CD4-positive, alpha-beta T cell treated with Interleukin-17A for 4 hours (primary cell): ENCODE measurements around the gene RPS6KA2.

ENCODE experiments used
- DNase-seq: peaks from one replicate; pipeline ENCODE4 v3.0.0-alpha.2; 2020; ENCODE audit warnings: mixed read lengths

Gene RPS6KA2

DNA sequence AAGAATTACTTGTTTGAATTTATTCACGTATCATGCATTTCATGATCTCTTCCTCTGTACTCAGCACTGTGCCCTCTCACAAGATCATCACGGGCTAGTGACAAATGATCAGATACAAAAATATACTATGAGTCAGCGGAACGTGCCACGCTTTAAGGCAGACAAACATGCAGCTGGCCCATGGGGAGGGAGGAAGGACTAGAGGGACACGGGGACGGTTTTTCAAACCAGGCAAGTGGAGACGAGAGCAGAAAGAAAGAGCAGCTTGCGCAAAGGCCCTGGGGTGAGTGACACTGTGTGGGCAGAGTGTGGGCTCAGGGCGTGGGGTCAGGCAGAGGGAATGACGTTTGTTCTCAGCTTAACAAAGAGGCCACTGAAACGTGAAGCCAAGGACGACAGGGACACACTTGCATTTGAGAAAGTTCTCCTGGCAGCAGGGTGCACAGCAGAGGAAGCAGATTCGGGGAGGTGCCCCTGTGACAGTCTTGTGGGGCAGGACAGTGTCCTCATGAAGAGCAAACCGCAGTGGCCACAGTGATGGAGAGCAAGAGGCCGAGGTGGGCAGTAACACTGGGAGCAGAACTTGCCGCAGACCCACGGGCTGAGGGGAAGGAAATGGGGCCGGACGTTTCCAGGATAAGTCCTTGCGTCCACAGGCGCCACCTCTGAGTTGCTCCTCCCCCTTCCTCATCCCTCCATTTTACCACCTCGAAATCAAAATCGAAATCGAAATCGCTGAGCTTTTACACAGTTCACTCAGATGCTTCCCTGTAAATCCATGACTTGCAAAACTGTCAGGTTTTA lies 6.9 kb upstream of the RPS6KA2 start:
- no peak for DNase-seq

DNA sequence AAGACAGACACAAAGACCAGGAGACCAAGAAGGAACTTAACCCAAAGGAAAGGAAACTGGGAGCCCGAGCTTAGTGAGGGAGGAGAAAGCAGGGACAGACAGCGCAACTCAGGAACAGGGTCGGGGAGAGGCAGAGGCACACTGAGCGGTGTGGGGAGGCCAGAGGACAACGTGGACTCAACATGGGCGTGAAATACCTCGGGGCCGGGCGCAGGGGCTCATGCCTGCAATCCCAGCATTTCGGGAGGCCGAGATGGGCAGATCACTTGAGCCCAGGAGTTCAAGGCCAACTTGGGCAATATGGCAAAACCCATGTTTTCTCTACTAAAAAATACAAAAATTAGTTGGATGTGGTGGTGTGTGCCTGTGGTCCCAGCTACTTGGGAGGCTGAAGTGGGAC lies 5.7 kb upstream of the RPS6KA2 start:
- DNase-seq: no peak

DNA sequence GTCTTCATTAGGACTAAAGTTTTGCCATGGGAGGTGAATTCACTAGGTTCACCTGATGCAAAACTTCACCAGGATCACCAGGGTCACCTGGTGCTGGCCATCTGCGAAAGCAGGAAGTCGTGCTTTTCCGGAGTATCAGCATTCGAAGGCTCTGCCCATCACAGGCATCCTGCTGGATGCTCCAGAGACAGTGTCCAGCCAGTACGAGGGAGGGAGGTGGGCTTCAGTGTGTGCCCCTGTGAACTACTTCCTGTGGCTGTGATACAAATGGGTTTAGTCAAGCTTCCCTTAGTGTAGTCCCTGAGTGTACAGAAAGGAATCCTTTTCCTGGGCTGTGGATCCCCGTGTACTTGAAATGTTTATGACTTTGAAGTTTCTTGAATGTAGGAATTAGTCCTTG lies 3.4 kb upstream of the RPS6KA2 start:
- no peak for DNase-seq

DNA sequence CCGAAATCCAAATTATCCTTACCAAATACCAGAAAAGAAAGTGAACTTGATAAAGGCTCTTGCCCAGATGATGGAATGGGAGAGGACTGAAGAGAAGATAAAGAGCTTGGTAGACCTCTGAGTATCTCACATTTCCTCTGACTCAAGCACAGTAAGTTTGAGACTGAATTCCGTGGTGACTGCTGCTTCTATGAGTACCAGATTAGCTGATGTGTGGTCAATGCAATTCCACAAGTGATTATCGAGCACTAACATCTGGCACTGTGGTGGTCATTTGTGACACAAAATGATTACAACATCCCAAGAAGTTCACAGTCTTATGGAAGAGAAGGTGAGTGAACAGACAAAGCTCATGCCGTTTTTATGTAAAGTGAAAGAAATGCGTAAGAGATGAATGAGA lies 2.6 kb upstream of the RPS6KA2 start:
- no peak for DNase-seq

DNA sequence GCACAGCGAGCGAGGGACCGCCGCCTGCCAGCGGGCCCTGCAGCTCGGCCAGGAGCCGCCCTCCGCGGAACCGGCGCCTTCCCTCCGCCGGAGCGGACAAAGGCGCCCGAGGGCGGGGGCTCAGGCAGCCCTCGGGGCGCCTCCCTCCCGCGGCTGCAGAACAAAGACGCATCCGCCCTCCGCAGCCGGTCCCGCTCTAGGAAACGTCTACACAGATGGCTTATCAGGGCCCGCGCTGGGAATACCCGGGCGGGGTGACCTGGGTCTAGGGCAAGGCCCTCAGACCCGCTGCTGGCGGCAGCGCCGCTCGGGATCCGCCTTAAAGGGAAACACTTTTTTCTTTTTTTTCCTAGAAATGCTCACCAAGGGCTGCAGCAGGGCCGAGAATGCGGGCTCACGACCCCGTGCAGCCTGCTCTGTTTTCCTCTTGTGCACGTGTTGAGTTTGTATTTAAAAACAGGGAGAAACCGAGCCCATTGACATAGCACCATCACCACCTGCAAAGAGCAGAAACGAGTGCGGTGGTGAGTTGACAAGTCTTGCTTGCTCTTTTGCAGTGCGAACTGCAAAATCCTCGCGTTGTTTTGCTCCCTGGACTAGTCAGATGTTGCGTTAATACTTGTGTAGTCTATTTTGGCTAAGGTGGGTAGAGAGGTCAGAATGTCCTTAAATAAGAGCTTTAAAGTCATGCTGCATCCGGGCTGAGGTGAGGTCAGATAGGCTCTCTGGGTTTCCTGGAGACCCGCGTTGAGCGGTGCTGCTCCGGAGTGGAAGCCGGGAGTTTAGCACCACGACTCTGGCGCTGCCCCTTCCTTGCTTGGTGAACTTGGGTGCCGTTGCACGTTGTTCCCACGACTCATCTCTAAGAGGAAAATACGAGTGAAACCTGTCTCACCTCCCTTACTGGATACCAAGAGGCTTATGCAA lies 1.1 kb upstream of the RPS6KA2 start:
- peak; percentile 72 for DNase-seq

DNA sequence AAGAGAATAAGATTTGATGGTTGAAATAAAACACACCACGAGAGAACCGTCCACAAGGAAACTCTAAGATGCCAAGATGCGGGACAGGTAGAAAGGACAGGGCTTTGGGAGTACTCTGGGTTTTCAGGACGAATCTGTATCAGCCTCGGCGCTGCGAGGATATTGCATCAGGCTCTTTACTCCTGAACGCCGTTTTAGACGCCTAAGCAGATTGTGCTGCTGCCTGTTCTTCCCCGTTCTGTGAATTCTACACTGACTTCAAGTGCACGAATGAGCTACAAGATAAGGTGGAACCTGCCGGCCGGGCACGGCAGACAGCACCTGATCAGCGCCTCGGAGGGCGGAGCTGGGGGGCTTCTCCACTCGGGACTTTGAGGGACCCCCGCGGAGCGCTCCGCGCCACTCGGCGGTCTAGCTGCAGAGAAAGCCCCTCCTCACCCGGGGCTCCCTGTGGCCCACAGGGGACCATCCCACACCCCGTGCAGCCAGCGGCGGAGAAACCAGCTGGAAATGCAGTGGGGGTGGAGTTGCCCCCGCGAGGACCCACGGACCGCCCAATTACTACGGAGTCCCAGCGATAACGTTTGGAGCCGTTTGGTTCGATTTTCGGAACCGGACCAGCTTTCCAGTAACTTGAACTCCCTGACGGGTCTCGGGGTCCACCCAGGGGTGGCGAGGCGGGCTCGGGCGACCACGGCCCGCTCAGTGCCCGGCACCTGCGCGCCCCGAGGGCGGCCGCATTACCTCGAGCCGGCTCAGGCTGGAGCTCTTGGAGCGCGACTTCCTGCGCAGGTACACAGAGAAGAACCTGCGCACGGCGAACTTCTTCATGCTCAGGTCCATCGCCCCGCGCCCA lies 646 bp downstream of the RPS6KA2 start:
- DNase-seq: peak; percentile 42

DNA sequence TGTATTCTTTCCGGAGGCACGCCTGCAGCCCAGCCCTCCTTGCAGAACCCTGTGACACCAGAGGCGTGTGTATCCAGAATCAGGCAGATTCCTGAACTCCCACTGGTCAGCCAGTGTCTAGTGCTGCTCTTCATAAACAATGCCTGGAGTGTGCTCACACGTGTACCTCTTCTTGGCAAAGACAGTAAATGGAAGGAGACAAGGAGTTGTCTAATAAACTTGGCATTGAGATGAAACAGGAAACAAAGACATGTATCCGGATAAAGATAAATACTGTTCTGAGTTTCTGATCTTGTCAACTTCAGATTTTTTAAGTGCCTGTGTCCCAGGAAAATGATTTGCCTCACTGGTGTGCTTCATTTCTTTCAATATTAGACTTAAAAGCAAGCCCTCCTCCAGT lies 1.7 kb downstream of the RPS6KA2 start:
- no peak for DNase-seq

DNA sequence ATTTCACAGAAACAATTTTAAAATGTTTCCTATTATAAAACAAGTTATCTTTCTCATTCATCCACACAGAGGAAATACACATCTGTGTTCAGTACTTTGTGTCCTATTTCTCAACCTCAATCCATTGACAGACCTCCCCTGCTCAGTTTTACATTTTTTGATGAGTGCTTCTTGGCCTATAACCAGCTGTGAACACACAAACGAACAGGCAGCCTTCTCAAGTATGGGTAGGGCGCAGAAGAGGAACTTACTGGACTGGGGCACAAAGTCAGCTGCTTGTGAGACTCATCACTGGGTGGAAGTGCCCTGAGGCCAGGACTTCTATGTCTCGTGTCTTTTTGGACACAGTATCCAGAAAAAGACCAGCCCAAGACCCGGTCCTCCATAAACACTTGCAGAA lies 2.8 kb downstream of the RPS6KA2 start:
- DNase-seq: no peak

DNA sequence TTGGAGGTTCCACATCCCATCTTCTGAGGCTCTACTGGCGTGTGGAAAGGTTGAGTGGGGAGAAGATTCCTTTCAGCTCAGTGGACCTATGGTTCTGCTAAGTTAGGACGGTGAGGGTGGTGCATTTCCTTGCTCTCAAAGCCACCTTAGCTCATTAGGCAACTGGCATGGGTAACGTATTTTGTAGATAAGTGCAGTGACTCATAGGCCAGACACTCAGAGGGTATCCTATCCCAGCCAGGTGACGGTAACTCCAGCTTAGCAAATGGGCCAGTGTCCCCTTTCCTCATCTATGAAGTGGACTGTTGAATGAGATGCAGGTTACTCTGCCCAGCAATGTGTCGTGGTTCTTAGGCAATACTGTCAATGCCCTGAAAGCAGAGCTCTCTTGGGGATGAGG lies 3.7 kb downstream of the RPS6KA2 start:
- no peak for DNase-seq

DNA sequence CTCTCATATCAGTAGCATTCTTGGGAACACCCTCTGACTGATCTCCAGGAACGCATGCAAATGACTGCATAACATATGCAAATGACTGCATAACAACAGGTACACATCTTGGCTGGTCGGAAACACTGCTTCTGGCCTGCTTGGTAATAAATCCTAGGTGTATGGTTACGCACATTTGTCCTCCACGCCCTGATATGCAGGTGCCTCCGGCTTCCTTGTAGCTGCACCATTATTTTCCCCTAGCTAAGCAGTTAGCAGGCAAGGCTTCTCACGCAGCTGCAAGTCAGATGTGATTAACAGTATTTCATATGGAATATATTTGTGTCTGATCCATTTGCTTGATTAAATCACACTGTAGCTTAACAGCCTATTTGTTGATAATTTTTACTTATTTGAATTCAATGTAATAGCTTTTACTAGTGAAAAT lies 5.9 kb downstream of the RPS6KA2 start:
- no peak for DNase-seq

DNA sequence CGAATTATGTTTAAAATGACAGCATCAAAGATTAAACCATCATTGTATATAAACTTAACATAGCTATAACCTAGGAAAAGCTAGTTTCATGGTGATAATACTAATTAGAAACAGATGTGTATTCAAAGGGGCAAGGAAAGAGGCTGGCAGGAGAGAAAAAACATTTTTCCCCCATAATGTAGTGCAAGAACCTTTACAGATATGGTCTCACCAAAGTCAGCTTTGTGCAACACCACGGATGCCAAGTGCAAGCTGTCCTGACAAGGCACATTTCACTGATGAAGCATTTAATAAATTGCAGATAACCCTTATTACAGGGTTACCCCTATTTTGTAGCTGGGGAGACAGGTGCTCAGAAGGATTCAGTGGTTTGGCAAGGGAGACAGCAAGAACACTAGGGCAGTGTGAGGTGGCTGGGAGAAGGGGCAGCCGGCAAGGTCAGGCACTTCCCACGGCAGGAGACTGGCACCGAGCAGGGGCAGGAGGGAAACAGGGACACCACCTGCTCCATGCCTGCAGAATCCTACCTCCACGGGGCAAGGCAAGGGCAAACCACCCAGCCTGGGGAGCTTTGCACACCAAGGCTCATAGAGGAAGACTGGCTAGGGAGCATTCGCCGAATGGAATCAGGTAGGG lies 6.5 kb downstream of the RPS6KA2 start:
- no peak for DNase-seq

DNA sequence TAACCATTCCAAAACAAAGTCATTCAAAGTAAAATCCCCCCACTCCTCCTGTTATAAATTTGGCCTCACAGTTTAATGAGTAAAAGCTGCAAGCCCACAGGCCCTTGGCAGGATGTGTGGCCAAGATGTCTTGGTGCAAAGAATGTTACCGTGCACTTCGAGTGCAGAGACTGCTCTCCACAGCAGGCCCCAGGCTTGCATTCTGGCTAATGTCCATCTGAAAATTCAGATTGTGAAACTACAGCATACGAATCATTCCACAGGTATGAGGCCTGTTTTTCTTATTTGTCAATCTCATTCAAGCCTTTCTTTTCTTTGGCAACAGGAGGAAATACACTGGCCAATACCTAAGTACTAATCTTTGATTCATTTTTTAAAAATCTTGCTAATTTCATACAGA lies 7.1 kb downstream of the RPS6KA2 start:
- DNase-seq: no peak

DNA sequence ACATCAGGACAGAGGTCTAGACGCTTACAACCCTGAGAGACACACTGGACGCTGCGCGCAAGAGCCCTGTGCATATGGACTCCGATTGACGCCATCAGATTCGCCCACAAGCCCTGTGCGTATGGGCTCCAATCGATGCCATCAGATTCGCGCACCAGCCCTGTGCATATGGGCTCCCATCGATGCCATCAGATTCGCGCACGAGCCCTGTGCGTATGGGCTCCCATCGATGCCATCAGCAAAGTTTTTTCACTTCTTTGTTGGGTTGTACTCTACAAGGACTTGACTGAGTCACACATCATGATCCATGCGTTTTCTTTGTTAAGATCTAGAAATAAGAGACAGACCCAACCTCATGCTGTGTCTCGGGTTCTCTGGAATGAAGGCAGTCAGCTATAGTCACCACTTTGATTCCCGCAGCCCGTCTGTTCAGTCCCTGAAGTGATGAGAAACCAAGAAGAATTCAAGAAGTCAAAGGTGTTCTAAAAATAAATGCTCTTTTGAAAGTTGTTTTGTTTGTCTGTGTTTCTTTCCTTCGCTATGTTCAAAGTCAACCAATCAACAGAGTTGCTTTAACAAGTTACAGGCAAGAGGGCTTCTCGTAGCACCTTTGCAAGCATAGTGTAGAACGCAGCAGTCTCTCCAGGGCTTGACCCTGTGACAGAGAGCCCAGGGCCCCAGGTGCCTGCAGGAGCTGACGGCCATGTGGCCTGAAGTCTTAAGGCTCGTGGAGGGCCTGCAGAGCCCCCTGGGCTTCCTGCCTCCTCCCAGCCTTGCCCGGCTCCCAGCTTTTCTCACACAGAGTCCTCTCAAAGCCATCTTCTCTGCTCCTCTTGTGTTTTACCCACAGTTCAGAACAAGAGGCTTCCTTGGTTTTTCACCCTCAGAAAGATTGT lies 7.9 kb downstream of the RPS6KA2 start:
- DNase-seq: no peak

DNA sequence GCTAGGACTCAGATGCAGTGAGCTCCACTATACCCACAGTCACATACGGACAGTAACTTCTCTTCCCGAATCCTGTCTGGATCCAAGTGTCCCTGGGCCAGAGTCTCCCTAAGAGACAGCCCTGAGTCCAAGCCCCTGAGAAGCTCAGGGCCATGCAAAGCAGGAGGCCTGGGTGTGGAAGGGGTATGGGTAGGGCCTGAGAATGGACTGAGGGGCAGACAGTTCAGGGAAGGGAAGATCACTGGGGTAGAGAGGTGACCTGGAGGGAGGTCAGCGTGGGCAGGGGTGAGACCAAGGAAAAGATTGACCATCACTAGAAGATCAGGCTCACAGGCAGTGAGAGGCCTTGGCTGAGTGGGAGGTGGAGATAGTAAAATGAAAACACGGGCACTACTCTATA lies 8.8 kb downstream of the RPS6KA2 start:
- no peak for DNase-seq

DNA sequence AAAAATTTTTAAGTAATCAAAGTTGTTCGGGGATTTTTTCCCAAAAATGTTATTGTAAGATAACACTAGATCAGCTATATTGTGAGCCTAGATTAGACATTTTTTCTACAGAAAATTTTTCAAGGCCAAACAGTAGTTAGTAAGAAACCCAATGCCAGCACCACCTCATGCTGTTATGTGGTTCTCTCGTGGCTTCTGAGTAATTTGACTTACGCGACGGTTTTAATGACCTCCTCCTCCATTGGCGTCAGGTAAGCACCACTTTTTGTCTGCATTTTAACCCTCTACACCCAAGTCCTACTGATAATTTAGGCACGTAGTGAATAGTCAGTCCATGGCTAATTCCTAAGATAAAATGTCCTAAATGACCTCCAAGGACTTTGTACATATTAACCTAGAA lies 9.7 kb downstream of the RPS6KA2 start:
- no peak for DNase-seq

DNA sequence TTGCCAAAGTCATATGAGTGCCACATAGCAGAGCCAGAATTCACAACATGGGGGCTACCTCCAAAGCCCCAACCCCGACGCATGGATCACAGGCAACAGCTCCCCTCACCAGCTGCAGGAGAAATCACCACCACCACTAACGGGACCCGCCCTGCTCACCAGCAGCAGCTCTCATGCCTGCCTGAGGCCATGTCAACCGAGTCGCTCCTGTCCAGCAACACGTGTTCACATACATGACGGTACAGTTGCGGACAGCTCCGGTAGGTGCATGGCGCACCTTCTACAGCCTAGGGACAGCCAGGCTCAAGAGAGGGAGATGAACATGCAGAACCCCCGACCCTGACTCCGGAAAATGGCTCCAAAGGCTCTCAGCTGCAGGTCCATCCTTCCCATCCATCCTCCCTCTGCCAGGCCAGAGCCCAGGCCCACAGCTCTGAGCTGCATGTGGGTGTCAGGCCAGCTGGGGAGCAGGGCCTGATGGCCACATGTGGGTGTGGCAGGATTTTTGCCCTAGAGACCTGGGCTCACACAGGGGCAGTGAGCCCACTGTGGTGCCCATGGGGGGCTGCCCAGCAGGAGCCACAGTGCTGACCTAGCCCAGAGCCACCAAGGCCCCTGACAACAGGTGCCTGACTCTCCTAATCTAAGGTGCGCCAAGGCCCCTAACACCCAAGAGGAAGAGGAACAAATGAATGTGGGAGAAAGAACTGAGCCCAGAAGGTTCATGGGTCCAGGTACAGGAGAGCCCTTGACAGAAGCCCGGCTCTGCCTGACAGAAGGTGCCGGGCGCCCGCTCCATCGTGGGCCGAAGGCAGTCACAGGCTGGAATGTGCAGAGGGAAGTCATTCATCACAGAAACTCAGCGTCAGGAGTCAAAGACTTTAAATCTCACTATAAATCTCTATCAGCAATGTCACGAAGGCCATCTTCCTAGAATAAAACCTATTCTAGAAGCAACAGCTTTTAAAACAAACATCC lies 10.5 kb downstream of the RPS6KA2 start:
- DNase-seq: no peak

DNA sequence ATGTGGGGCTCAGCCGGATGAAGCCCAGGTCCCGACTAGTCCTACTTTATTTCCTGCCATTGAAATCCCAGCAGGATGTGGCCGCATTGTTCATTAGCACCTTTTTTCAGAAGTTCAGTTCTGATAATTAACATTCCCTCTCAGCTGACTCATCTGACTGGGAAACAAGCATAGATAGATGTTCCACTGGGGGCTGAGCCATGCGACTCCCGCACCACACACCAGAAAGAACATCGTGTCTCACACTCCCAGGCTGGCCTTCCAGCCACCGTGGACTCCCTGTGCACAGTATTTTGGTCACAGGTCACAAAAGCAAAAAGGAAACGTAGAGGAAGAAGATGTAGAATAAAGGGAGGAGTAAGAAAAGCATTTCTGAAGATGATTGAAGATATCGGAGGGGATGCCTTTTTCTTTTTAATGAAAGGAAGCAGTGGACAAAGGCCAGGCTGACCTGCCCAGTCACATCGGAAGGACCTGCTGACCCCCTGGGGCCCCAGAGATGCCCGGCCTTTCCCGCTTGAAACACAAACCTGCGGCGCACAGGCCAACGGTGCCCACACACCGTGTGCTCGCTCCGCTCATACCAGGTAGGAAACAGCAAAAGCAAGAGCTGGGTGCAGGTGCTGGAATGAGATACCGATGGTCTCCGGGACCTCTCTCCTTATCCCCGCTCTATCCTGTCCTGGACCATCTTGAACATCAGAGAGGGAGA lies 11.8 kb downstream of the RPS6KA2 start:
- DNase-seq: no peak

DNA sequence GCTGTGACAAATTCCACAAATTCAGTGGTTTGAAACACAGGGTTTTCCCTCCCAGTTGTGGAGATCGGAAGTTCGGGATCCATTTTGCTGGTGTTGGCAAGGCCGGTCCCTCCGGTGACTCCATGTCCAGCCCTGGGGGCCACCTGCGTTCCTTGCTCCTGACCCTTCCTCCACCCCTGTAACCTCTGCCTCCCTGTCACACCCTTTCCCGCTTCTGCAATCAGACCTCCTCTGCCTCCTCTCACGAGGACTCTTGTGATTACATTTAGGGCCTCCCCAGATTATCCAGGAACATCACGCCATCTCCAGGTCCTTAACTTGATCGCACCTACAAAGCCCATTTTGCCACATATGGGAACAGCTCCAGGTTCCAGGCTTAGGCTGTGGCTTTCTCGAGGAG lies 12.5 kb downstream of the RPS6KA2 start:
- no peak for DNase-seq

DNA sequence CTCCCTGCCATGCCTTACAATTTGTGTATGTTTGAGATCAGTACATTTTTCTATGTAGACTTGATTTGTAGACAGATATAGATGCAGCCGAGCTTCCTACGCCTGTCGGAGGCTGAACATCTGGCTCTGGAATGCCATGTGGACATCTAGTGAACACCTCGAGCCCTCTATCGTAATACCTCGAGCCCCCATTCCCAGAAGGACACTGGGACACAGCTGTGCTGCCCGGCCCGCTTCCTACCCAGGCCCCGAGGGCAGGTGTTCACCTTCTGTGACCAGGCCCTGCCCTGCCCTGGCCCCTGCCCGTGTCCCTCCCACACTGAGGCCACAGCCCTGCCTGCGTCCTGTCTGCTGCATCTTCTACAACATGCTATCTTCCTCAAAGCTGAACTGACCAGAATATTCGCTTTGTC lies 12.9 kb downstream of the RPS6KA2 start:
- no peak for DNase-seq

DNA sequence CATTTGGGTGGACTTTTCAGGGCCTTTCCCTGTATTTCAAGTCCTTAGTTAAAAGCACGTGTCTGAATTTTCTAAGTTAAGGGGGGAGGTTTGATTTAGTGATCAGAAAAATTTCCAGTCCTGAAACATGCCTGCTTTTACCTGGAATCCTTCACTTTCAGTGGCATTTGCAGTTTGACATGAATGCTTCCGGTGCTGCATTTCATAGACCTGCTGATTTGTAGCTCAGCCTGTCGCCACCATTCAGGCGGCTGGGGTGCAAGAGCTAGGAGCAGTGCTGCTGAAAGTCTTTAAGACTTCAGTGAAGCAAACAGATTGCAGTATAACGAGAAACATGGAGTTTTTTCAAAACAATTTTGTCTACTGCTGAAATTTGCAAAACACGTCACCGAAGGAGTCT lies 14.0 kb downstream of the RPS6KA2 start:
- no peak for DNase-seq
